ENCODE results near the gene GART. TPM values are rescaled to one million over a fixed set of nuclear protein-coding genes. Genes with fewer than 3 reads are reported as not detected.

Gene GART
- total and polyA plus RNA-seq, 10 of the 15 experiments (the other 5 are each of a cell fraction or from before 2014, with no cell fraction given): 44.7 to 178 (median 106) TPM

DNA sequence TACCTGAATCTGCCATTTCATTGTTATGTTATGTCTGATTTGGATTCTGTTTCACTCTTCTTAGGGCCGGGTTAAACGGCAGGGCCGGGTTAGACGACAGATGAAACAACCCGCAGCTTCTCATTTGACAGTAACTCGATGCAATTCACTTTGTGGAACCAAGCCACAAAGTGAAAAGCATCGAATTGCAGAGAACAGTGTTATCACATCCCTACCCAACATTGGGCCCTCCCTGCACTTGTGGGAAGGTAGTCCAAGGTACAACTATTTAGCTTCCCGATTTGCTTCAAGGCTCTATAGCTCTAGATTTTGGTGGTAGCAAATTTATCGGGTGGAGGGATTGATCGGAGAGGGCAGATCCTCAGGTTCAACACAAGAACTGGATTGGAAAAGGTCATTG is 17.9 kb upstream of the GART start:
- ChIA-PET POLR2A (no interaction called here), CTCF (interaction anchor here (0.6 to 1.2 kb wide), 2 partner anchors 42 to 46 kb away, joined by 3 to 4 read pairs; no protein-coding TSS in a partner anchor), SMC1A (ENCODE audit: uncharacterized antibody, unreplicated experiment) (interaction anchor here (0.6 to 1.7 kb wide), 5 partner anchors 12 to 75 kb away, joined by 3 to 6 read pairs (median 3); partner anchors contain the start of gene SON), RAD21 (ENCODE audit: unreplicated experiment) (no interaction called here)
- in situ Hi-C loops (cut with MboI) (no loop called here), intact Hi-C loops (cut with micrococcal nuclease; ENCODE audit: unreplicated experiment) (no loop called here)
- Histone ChIP-seq H3K27me3 (replicated peaks in 1 of 2; ENCODE audit: control insufficient read depth in 2 of 2, insufficient read depth in 2 of 2, low read length in 1 of 2) (no peaks in the 10 kb centered on the region), H3K4me2 (ENCODE audit: control insufficient read depth, insufficient read depth) (no peak overlapping the region), H3K4me3 (no peak overlapping the region), H3K36me3 (ENCODE audit: control insufficient read depth in 2 of 2, insufficient read depth in 2 of 2, low read length in 1 of 2) (peaks cover 14 to 30% of the 10 kb centered on the region in 2 experiments), H3K27ac (ENCODE audit: control insufficient read depth, insufficient read depth) (no peak overlapping the region), H3K4me1 (ENCODE audit: control insufficient read depth, insufficient read depth, low read length) (no peaks in the 10 kb centered on the region), H3K9me3 (replicated peaks; ENCODE audit: control insufficient read depth, insufficient read depth, low read length) (no peaks in the 10 kb centered on the region), H4K20me1 (ENCODE audit: control insufficient read depth, insufficient read depth) (no peaks in the 10 kb centered on the region), H3K79me2 (ENCODE audit: control insufficient read depth, insufficient read depth, low read length) (peaks cover 25% of the 10 kb centered on the region), H3K9ac (ENCODE audit: control insufficient read depth, insufficient read depth, low read length) (no peak overlapping the region), H2AFZ (ENCODE audit: control insufficient read depth, low read depth, low read length) (no peak overlapping the region)
- ATAC-seq (no peak), FAIRE-seq (no peak), DNase-seq (ENCODE audit: low read depth, low spot score) (no peak)
- no peak for TF ChIP-seq CREM (IDR thresholded peaks at IDR 0.05; ENCODE audit: low read depth)
- TF ChIP-seq POLR2AphosphoS5 (IDR thresholded peaks at IDR 0.05; ENCODE audit: low read length): 0 out of 2 replicates have a peak, but pooled peaks have one; percentile 47
- 93% methylated on average over 10 of the region's 10 CpGs for WGBS (ENCODE audit: insufficient coverage, insufficient replicate concordance, low lambda C conversion rate, missing lambda C conversion rate)
- TSS peak; percentile 4 for BruUV-seq (replicated peaks)

DNA sequence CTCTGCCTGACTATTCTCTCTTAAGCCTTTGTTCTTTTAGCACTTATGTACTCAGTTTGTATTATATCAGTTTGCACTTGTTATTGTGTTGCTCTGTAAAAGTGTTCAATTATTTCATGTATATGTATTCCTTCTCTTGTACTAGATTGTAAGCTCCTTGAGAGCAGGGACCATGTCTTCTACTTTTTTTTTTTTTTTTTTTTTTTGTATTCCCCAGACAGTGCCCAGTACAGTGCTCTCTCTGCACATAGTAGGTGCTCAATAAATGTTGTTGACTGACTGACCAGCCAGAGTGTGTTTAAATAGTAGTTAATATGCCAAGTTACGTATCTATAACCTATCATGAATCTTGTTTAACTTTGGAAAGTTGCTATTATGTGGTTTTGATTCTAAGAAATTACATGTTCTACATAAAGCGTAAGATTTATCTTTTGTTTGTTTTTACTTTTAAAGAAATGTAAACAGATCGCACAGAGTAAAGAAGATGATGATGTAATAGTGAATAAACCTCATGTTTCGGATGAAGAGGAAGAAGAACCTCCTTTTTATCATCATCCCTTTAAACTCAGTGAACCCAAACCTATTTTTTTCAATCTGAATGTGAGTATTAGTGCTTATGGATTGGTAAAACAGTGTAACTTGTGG is 17.0 kb upstream of the GART start:
- H4K20me1 ChIP-seq (ENCODE audit: control insufficient read depth, insufficient read depth): no peaks in the 10 kb centered on the region
- no peak for FAIRE-seq
- CTCF ChIA-PET: interaction anchor here (0.6 to 2.7 kb wide), 3 partner anchors 41 to 47 kb away, joined by 3 to 10 read pairs (median 4); no protein-coding TSS in a partner anchor

More for the DNA sequence above, 17.0 kb upstream of the GART start:
- SMC1A ChIA-PET (ENCODE audit: uncharacterized antibody, unreplicated experiment): interaction anchor here (0.6 to 5.6 kb wide), 3 partner anchors 14 to 74 kb away, joined by 3 to 23 read pairs (median 4); partner anchors contain the start of gene SON
- Histone ChIP-seq H3K36me3 (ENCODE audit: control insufficient read depth in 2 of 2, insufficient read depth in 2 of 2, low read length in 1 of 2) (peaks cover 15 to 38% of the 10 kb centered on the region in 2 experiments), H3K27me3 (replicated peaks in 1 of 2; ENCODE audit: control insufficient read depth in 2 of 2, insufficient read depth in 2 of 2, low read length in 1 of 2) (no peaks in the 10 kb centered on the region), H3K4me2 (ENCODE audit: control insufficient read depth, insufficient read depth) (no peak overlapping the region), H3K79me2 (ENCODE audit: control insufficient read depth, insufficient read depth, low read length) (peaks cover 34% of the 10 kb centered on the region), H3K4me1 (ENCODE audit: control insufficient read depth, insufficient read depth, low read length) (no peaks in the 10 kb centered on the region), H2AFZ (ENCODE audit: control insufficient read depth, low read depth, low read length) (no peak overlapping the region), H3K9me3 (replicated peaks; ENCODE audit: control insufficient read depth, insufficient read depth, low read length) (peaks cover 4% of the 10 kb centered on the region; the same call in 2 of the 3 replicates), H3K27ac (ENCODE audit: control insufficient read depth, insufficient read depth) (no peak overlapping the region), H3K9ac (ENCODE audit: control insufficient read depth, insufficient read depth, low read length) (no peak overlapping the region), H3K4me3 (no peak overlapping the region)
- POLR2A ChIA-PET: interaction anchor here (0.6 kb wide), 1 partner anchor 14 kb away, joined by 3 read pairs; no protein-coding TSS in a partner anchor
- ATAC-seq (no peak), DNase-seq (ENCODE audit: low read depth, low spot score) (no peak)
- TF ChIP-seq SREBF1 (IDR thresholded peaks at IDR 0.05; ENCODE audit: low read length) (no peak), WRNIP1 (IDR thresholded peaks at IDR 0.05; ENCODE audit: borderline replicate concordance, low read depth, low read length) (no peak), MEF2B (IDR thresholded peaks at IDR 0.05; ENCODE audit: partially characterized antibody, poor library complexity, severe bottlenecking) (no peak), RB1 (IDR thresholded peaks at IDR 0.05; ENCODE audit: borderline replicate concordance) (no peak), LARP7 (IDR thresholded peaks at IDR 0.05) (no peak)
- TF ChIP-seq, protein P1, sequence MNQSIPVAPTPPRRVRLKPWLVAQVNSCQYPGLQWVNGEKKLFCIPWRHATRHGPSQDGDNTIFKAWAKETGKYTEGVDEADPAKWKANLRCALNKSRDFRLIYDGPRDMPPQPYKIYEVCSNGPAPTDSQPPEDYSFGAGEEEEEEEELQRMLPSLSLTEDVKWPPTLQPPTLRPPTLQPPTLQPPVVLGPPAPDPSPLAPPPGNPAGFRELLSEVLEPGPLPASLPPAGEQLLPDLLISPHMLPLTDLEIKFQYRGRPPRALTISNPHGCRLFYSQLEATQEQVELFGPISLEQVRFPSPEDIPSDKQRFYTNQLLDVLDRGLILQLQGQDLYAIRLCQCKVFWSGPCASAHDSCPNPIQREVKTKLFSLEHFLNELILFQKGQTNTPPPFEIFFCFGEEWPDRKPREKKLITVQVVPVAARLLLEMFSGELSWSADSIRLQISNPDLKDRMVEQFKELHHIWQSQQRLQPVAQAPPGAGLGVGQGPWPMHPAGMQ (IDR thresholded peaks at IDR 0.05; ENCODE audit: borderline replicate concordance): no peak
- TF ChIP-seq, protein P2, sequence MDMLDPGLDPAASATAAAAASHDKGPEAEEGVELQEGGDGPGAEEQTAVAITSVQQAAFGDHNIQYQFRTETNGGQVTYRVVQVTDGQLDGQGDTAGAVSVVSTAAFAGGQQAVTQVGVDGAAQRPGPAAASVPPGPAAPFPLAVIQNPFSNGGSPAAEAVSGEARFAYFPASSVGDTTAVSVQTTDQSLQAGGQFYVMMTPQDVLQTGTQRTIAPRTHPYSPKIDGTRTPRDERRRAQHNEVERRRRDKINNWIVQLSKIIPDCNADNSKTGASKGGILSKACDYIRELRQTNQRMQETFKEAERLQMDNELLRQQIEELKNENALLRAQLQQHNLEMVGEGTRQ (IDR thresholded peaks at IDR 0.05; ENCODE audit: borderline replicate concordance, low read depth, low read length): no peak
- in situ Hi-C loops (cut with MboI) (no loop called here), intact Hi-C loops (cut with micrococcal nuclease; ENCODE audit: unreplicated experiment) (no loop called here)
- RAD21 ChIA-PET (ENCODE audit: unreplicated experiment): no interaction called here
- WGBS (ENCODE audit: insufficient coverage, insufficient replicate concordance, low lambda C conversion rate, missing lambda C conversion rate): 95% methylated on average over 4 of the region's 4 CpGs
- BruUV-seq (replicated peaks): no TSS peak

Data from GM12878 (cell line).